Measurements from ENCODE around the gene MTM1. TPM values are rescaled to one million over a fixed set of nuclear protein-coding genes. Genes with fewer than 3 reads are reported as not detected.

Gene MTM1
- polyA plus RNA-seq, 1 of the 3 experiments (the other 2 are of a cell fraction), result 2.7 TPM

DNA sequence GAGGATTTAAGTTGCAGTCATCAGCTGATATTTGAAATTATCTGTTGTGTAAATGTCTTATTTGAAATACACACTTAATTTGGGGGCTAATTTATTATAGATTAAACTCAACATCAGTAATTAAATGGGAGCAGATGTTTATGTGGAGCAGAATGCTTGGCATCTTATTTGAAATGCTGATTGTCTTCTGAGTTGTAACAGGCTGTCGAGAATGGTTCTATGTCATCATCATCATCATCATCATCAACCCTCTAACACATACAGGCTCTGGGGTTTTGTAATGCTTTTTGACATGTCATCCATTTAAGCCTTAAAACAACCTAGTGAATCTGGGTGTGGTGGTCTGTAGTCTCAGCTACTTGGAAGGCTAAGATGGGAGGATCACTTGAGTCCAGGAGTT is 133.0 kb downstream of the MTM1 start:
- H3K27me3 ChIP-seq (ENCODE audit: insufficient read depth), result no peaks in the 10 kb centered on the region
- no peaks in the 10 kb centered on the region for H3K9me2 ChIP-seq
- H3F3A ChIP-seq (replicated peaks; ENCODE audit: insufficient read depth), result no peaks in the 10 kb centered on the region
- H3K4me1 ChIP-seq (ENCODE audit: control insufficient read depth in 1 of 2, insufficient read depth in 2 of 2, low read depth in 1 of 2, low read length in 1 of 2), result peaks cover 0 to 2% of the 10 kb centered on the region in 2 experiments; a peak in 1 of 4 replicates
- 15% methylated on average over 1 of the region's 1 CpG for WGBS (ENCODE audit: low lambda C conversion rate)
- TF ChIP-seq, protein P1, sequence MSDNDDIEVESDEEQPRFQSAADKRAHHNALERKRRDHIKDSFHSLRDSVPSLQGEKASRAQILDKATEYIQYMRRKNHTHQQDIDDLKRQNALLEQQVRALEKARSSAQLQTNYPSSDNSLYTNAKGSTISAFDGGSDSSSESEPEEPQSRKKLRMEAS (IDR thresholded peaks at IDR 0.05; ENCODE audit: low read depth), result no peak
- TF ChIP-seq FOXM1 (IDR thresholded peaks at IDR 0.05; ENCODE audit: low read depth) (no peak), EP300 (IDR thresholded peaks at IDR 0.05; ENCODE audit: borderline replicate concordance in 1 of 2, low read depth in 1 of 2, low read length in 1 of 2) (no peak), MEF2A (IDR thresholded peaks at IDR 0.05; ENCODE audit: borderline replicate concordance, low read depth) (no peak), YY1 (IDR thresholded peaks at IDR 0.05; ENCODE audit: low read depth) (no peak), RAD21 (IDR thresholded peaks at IDR 0.05; ENCODE audit: low read length) (no peak), EZH2phosphoT487 (IDR thresholded peaks at IDR 0.05; ENCODE audit: borderline replicate concordance, low read depth) (no peak)
- TF ChIP-seq, protein P2, sequence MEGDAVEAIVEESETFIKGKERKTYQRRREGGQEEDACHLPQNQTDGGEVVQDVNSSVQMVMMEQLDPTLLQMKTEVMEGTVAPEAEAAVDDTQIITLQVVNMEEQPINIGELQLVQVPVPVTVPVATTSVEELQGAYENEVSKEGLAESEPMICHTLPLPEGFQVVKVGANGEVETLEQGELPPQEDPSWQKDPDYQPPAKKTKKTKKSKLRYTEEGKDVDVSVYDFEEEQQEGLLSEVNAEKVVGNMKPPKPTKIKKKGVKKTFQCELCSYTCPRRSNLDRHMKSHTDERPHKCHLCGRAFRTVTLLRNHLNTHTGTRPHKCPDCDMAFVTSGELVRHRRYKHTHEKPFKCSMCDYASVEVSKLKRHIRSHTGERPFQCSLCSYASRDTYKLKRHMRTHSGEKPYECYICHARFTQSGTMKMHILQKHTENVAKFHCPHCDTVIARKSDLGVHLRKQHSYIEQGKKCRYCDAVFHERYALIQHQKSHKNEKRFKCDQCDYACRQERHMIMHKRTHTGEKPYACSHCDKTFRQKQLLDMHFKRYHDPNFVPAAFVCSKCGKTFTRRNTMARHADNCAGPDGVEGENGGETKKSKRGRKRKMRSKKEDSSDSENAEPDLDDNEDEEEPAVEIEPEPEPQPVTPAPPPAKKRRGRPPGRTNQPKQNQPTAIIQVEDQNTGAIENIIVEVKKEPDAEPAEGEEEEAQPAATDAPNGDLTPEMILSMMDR (IDR thresholded peaks at IDR 0.05), result no peak
- TF ChIP-seq, protein P3, sequence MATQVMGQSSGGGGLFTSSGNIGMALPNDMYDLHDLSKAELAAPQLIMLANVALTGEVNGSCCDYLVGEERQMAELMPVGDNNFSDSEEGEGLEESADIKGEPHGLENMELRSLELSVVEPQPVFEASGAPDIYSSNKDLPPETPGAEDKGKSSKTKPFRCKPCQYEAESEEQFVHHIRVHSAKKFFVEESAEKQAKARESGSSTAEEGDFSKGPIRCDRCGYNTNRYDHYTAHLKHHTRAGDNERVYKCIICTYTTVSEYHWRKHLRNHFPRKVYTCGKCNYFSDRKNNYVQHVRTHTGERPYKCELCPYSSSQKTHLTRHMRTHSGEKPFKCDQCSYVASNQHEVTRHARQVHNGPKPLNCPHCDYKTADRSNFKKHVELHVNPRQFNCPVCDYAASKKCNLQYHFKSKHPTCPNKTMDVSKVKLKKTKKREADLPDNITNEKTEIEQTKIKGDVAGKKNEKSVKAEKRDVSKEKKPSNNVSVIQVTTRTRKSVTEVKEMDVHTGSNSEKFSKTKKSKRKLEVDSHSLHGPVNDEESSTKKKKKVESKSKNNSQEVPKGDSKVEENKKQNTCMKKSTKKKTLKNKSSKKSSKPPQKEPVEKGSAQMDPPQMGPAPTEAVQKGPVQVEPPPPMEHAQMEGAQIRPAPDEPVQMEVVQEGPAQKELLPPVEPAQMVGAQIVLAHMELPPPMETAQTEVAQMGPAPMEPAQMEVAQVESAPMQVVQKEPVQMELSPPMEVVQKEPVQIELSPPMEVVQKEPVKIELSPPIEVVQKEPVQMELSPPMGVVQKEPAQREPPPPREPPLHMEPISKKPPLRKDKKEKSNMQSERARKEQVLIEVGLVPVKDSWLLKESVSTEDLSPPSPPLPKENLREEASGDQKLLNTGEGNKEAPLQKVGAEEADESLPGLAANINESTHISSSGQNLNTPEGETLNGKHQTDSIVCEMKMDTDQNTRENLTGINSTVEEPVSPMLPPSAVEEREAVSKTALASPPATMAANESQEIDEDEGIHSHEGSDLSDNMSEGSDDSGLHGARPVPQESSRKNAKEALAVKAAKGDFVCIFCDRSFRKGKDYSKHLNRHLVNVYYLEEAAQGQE (IDR thresholded peaks at IDR 0.05; ENCODE audit: low read depth, low read length), result no peak
- H3K36me3 ChIP-seq (replicated peaks in 1 of 2; ENCODE audit: control insufficient read depth in 1 of 2, insufficient read depth in 2 of 2, low read length in 1 of 2), result peaks cover 0 to 7% of the 10 kb centered on the region in 2 experiments
- H3K4me2 ChIP-seq, result no peak overlapping the region
- H2AFZ ChIP-seq (ENCODE audit: low read depth), result no peak overlapping the region
- no peaks in the 10 kb centered on the region for H3K9me3 ChIP-seq
- H4K20me1 ChIP-seq (ENCODE audit: insufficient read depth), result no peaks in the 10 kb centered on the region
- no peak overlapping the region for H3K27ac ChIP-seq (ENCODE audit: low read depth in 2 of 2, low read length in 1 of 2)
- ChIA-PET CTCF (interaction anchor here (1.4 to 2.3 kb wide), 2 partner anchors 9 to 16 kb away, joined by 3 to 6 read pairs; partner anchors contain the start of gene MTMR1), POLR2A (no interaction called here)
- DNase-seq, result no peak
- H3K9ac ChIP-seq, result no peak overlapping the region
- H3K79me2 ChIP-seq (ENCODE audit: insufficient read depth), result no peaks in the 10 kb centered on the region
- no peak overlapping the region for H3K4me3 ChIP-seq (ENCODE audit: low read depth in 2 of 2, low read length in 1 of 2)

DNA sequence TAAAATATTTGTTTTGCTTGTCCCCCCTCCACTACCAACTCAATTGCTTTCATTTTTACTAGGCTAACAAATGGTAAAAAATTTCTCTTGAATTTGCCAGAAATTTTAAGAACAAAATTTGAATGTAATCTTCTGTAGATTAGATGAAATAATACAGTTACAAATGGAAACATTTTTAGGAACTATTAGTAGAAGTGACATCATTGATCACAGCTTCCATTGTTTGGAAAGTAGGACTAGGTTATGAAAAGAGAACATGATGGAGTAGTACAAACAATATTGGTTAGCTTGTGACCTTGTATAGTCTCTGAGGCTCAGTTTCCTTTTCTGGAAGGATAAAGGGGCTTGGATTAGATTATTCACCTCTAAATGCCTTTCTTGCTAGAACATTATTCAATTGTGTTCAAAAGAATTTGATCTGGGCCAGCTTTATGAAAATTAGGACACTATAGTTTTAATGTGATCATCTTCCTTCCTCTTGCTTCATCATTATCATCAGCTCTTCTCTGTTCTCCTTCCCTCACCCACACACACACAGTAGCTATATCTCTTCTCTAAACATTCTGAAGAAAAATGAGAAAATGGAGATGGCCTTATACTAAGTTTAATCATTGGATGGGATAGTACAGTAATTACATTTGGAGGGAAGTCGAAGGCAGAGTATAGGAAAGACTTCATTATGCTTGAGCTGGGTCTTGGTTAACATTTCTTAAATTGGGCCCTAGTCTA is 134.7 kb downstream of the MTM1 start:
- no peaks in the 10 kb centered on the region for H3K4me1 ChIP-seq (ENCODE audit: control insufficient read depth in 1 of 2, insufficient read depth in 2 of 2, low read depth in 1 of 2, low read length in 1 of 2)
- H4K20me1 ChIP-seq (ENCODE audit: insufficient read depth), result no peaks in the 10 kb centered on the region
- no peaks in the 10 kb centered on the region for H3K27me3 ChIP-seq (ENCODE audit: insufficient read depth)
- peak overlapping the region in 1 of 2 experiments; percentile 41; a peak in 2 of 4 replicates for H3K27ac ChIP-seq (ENCODE audit: low read depth in 2 of 2, low read length in 1 of 2)
- CTCF ChIA-PET, result interaction anchor here (0.6 to 1.2 kb wide), 4 partner anchors 15 to 38 kb away, joined by 3 to 4 read pairs (median 3); no protein-coding TSS in a partner anchor
- H3K36me3 ChIP-seq (replicated peaks in 1 of 2; ENCODE audit: control insufficient read depth in 1 of 2, insufficient read depth in 2 of 2, low read length in 1 of 2), result peaks cover 4 to 7% of the 10 kb centered on the region in 2 experiments
- H2AFZ ChIP-seq (ENCODE audit: low read depth), result no peak overlapping the region
- no peaks in the 10 kb centered on the region for H3K79me2 ChIP-seq (ENCODE audit: insufficient read depth)
- DNase-seq, result no peak
- H3K9ac ChIP-seq, result no peak overlapping the region
- H3K4me2 ChIP-seq, result no peak overlapping the region
- no peaks in the 10 kb centered on the region for H3F3A ChIP-seq (replicated peaks; ENCODE audit: insufficient read depth)
- H3K4me3 ChIP-seq (ENCODE audit: low read depth in 2 of 2, low read length in 1 of 2), result no peak overlapping the region
- H3K9me3 ChIP-seq, result no peaks in the 10 kb centered on the region
- 43% methylated on average over 1 of the region's 1 CpG for WGBS (ENCODE audit: low lambda C conversion rate)
- H3K9me2 ChIP-seq, result no peaks in the 10 kb centered on the region
- POLR2A ChIA-PET, result no interaction called here
- TF ChIP-seq, protein P2 (IDR thresholded peaks at IDR 0.05), result no peak
- no peak for TF ChIP-seq FOXJ3 (CRISPR knock-in tag; IDR thresholded peaks at IDR 0.05)
- no peak for TF ChIP-seq SIN3A (IDR thresholded peaks at IDR 0.05; ENCODE audit: borderline replicate concordance, low read depth, low read length)
- TF ChIP-seq RAD21 (IDR thresholded peaks at IDR 0.05; ENCODE audit: low read length), result no peak
- no peak for TF ChIP-seq ELF1 (IDR thresholded peaks at IDR 0.05)
- TF ChIP-seq, protein P4, sequence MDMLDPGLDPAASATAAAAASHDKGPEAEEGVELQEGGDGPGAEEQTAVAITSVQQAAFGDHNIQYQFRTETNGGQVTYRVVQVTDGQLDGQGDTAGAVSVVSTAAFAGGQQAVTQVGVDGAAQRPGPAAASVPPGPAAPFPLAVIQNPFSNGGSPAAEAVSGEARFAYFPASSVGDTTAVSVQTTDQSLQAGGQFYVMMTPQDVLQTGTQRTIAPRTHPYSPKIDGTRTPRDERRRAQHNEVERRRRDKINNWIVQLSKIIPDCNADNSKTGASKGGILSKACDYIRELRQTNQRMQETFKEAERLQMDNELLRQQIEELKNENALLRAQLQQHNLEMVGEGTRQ (IDR thresholded peaks at IDR 0.05; ENCODE audit: borderline replicate concordance, low read depth, low read length), result no peak
- TF ChIP-seq GATA2 (CRISPR knock-in tag; IDR thresholded peaks at IDR 0.05), result no peak
- no peak for TF ChIP-seq POLR2AphosphoS5 (IDR thresholded peaks at IDR 0.05; ENCODE audit: low read depth, low read length)
- TF ChIP-seq RFX5 (IDR thresholded peaks at IDR 0.05; ENCODE audit: low read length), result no peak
